Adrenal gland (tissue), 12 donors: ENCODE measurements around the gene SKOR2. TPM values are rescaled to one million over a fixed set of nuclear protein-coding genes. Genes with fewer than 3 reads are reported as not detected.

Experiments used
- DNase-seq, 7 donors: peaks; one replicate each; pipeline ENCODE4 v3.0.0-alpha.2; 2019 to 2020
- H3K27ac ChIP-seq, 5 donors: fragments of 200-600 bp; sonication (generic) in 4 of 5; 1 replicate in 3 of 5; 2 replicates in 2 of 5; pipeline versions ENCODE4 v1.5.1 to v1.8.0; 2016 to 2020; ENCODE audit warnings: mild to moderate bottlenecking in 1 of 5
- H3K27me3 ChIP-seq: fragments of 200-600 bp; 2 replicates; pipeline ENCODE4 v1.8.0; 2021
- H3K36me3 ChIP-seq, 2 donors: fragments of 200-600 bp; replicated peaks in 1 of 2; 1 replicate in 1 of 2; 2 replicates in 1 of 2; pipeline versions ENCODE4 v1.5.1 to v1.8.0; 2018 to 2022
- H3K4me1 ChIP-seq, 2 donors: fragments of 200-600 bp; replicated peaks in 1 of 2; 1 replicate in 1 of 2; 2 replicates in 1 of 2; pipeline versions ENCODE4 v1.5.1 to v1.8.0; 2018 to 2021
- H3K4me3 ChIP-seq, 4 donors: fragments of 200-600 bp; sonication (generic) in 3 of 4; one replicate each; pipeline ENCODE4 v1.5.1; 2016 to 2018
- H3K9me3 ChIP-seq, 3 donors: fragments of 200-600 bp; sonication (generic) in 1 of 3; replicated peaks in 1 of 3; 1 replicate in 2 of 3; 2 replicates in 1 of 3; pipeline versions ENCODE4 v1.5.1 to v1.8.0; 2016 to 2021
- CTCF ChIP-seq, 6 experiments: fragments of 450-650 bp in 4 of 6; fragments of 200-600 bp in 2 of 6; sonication (generic) in 1 of 6; IDR thresholded peaks; 1 replicate in 5 of 6; 2 replicates in 1 of 6; pipeline versions ENCODE4 v1.5.1 to v1.8.0; 2016 to 2021; ENCODE audit warnings: antibody characterized with exemption in 6 of 6, mild to moderate bottlenecking in 2 of 6, moderate library complexity in 1 of 6
- POLR2A ChIP-seq, 2 donors: fragments of 450-650 bp; IDR thresholded peaks; one replicate each; pipeline ENCODE4 v1.6.1; 2017; ENCODE audit warnings: antibody characterized with exemption in 2 of 2, mild to moderate bottlenecking in 2 of 2, moderate library complexity in 1 of 2
- WGBS, 4 donors: extraction: QIAGEN DNeasy Blood & Tissue Kit in 2 of 4; methylation state at CpG; one replicate each; pipeline versions ENCODE4 v1.1.5 to v1.1.7; 2013 to 2017; 5-methylcytosine and 5-hydroxymethylcytosine counted together
- intact Hi-C, 2 donors: fragments of 100-400 bp; cut with DNase I; formaldehyde crosslinking; loops; one replicate each; pipeline versions ENCODE4 v1.14.1 to v1.15.0; 2022 to 2023
- polyA plus RNA-seq, 3 donors: library from polyadenylated mRNA; stranded (reverse); fragments of 200-250 nt in 2 of 3; fragments of 350-450 nt in 1 of 3; fragmentation: Illumina TruSeq in 1 of 3; extraction: RNeasy Lipid Tissue Mini Kit (QIAGEN cat#74804) in 1 of 3; gene quantifications; one replicate each; pipeline ENCODE4 v1.2.3, GENCODE V29; 2013 to 2014
- total RNA-seq, 9 donors: library from RNA; depleted of rRNA in 4 of 9; stranded (reverse); fragments of >200 nt in 4 of 9; fragments of 120-200 nt in 1 of 9; fragmentation: NEBNext Ultra II Directional in 1 of 9; extraction: Animal tissue kit (Norgen Biotek cat#: 25700) in 1 of 9; gene quantifications; one replicate each; pipeline versions ENCODE4 v1.1.0 to v1.2.4, GENCODE V29; 2013 to 2023
- donor health status: healthy with polysubstance abuse.
- donor health status: Bipolar disorder and iron deficiency.
- donor health status: DM: yes; HTN: yes; CAD: no.
- donor health status: DM: no; HTN: no; CAD: no.
- donor health status: DM: no; HTN: no; CAD: no.
- donor health status: DM: yes; HTN: yes; CAD: no.

Gene SKOR2
- total and polyA plus RNA-seq, 12 donors: not detected

- H3K9me3 ChIP-seq: no peaks in the 10 kb centered on the region
- intact Hi-C loops: no loop called here
- H3K27me3 ChIP-seq: peaks cover 16% of the 10 kb centered on the region
- no peak overlapping the region for H3K27ac ChIP-seq
- TF ChIP-seq POLR2A (IDR thresholded peaks at IDR 0.05) (no peak), CTCF (IDR thresholded peaks at IDR 0.05) (no peak)
- no peaks in the 10 kb centered on the region for H3K4me1 ChIP-seq
- DNase-seq: no peak
- H3K36me3 ChIP-seq: no peaks in the 10 kb centered on the region
- H3K4me3 ChIP-seq: no peak overlapping the region
Measured at GRCh38 chr18:47226660-47227059, 24.8 kb downstream of the SKOR2 start.

- 0 to 2% (median 1%) methylated on average over 5 of the region's 5 CpGs for WGBS, 4 donors
- DNase-seq: peak; percentile 19 to 54 (median 27)
- peak; percentile 15 to 75 (median 60) for TF ChIP-seq CTCF (IDR thresholded peaks at IDR 0.05)
- no peak for TF ChIP-seq POLR2A (IDR thresholded peaks at IDR 0.05)
- Histone ChIP-seq H3K4me1 (no peaks in the 10 kb centered on the region), H3K27me3 (peaks cover 35% of the 10 kb centered on the region), H3K27ac (no peak overlapping the region), H3K4me3 (no peak overlapping the region), H3K9me3 (no peaks in the 10 kb centered on the region), H3K36me3 (no peaks in the 10 kb centered on the region)
- intact Hi-C loops: no loop called here
Measured at GRCh38 chr18:47215554-47216138, 35.8 kb downstream of the SKOR2 start.

GRCh38 chr18:47209171-47209570, 42.3 kb downstream of the SKOR2 start:
- TF ChIP-seq CTCF (IDR thresholded peaks at IDR 0.05) (no peak), POLR2A (IDR thresholded peaks at IDR 0.05) (no peak)

DNA sequence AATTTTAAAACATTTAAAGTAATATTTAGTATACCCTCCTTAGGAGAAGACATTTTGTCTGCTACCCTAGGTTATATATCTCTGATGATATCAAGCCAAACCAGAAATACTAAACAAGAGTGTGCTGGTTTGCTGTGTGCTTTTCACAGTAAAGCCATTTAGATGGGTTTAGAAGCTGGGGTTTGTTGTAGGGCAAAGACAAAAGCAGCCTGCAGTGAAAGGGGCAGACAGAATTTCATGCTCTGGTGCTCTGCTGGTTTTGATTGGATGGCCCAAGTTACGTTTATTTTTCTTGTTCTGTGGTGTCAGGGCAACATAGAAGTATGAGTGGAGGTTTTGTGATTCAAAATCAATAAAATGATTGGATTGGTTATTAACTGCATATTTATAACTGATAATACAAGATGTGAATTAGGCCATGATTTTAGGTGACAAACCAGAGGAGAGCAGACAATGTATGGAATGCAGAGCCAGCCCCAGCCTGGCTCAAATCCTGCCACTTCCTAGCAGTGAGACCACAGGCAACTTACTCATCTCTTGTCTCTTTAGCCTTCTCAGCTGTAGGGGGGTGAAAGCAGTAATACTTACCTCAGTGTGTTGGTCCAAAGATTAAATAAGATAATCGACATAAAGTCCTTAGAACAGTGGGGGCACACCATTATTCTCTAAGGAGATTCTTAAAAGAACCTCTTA, 44.4 kb downstream of the SKOR2 start:
- Histone ChIP-seq H3K4me3 (no peak overlapping the region), H3K9me3 (no peaks in the 10 kb centered on the region), H3K27ac (no peak overlapping the region), H3K36me3 (no peaks in the 10 kb centered on the region), H3K27me3 (peaks cover 18% of the 10 kb centered on the region), H3K4me1 (no peaks in the 10 kb centered on the region)
- WGBS, 4 donors: 52 to 66% (median 56%) methylated on average over 2 of the region's 2 CpGs
- TF ChIP-seq POLR2A (IDR thresholded peaks at IDR 0.05) (no peak), CTCF (IDR thresholded peaks at IDR 0.05) (no peak)
- no peak for DNase-seq
- intact Hi-C loops: loop anchor here in 1 of 2 donors (10.0 kb wide), 1 partner anchor 102 kb away; no protein-coding TSS in a partner anchor

More at GRCh38 chr18:47209171-47209570, 42.3 kb downstream of the SKOR2 start:
- 63 to 83% (median 73%) methylated on average over 1 of the region's 1 CpG for WGBS, 4 donors
- Histone ChIP-seq H3K27me3 (peaks cover 32% of the 10 kb centered on the region), H3K27ac (no peak overlapping the region), H3K4me3 (no peak overlapping the region), H3K36me3 (no peaks in the 10 kb centered on the region), H3K9me3 (no peaks in the 10 kb centered on the region), H3K4me1 (no peaks in the 10 kb centered on the region)
- intact Hi-C loops: loop anchor here in 1 of 2 donors (10.0 kb wide), 1 partner anchor 104 kb away; no protein-coding TSS in a partner anchor
- no peak for DNase-seq
